Stimulated activated CD4-positive, alpha-beta T cell treated with anti-CD3 and anti-CD28 coated beads, Interleukin-12 subunit alpha, Interleukin-12 subunit beta, amount 100 ng/mL, for 4 hours (primary cell): ENCODE results near the gene ANAPC5.
"Not testable (repeated sequence)": the region's sequence is repeated elsewhere in the genome, so short reads cannot be mapped to it uniquely, and the experiment has no call there.

ENCODE experiments used
- DNase-seq: peaks from one replicate; pipeline ENCODE4 v3.0.0-alpha.2; 2020

The ANAPC5 gene

GRCh38 chr12:121351820-121352681 lies at the start of gene ANAPC5:
Gene ANAPC5 (minus strand): TSS chr12:121352411. CDS start chr12:121352340, 71 bp downstream.
- peak; percentile 80 for DNase-seq

GRCh38 chr12:121400332-121401139 lies 48.3 kb upstream of the ANAPC5 start:
- peak; percentile 52 for DNase-seq

DNA sequence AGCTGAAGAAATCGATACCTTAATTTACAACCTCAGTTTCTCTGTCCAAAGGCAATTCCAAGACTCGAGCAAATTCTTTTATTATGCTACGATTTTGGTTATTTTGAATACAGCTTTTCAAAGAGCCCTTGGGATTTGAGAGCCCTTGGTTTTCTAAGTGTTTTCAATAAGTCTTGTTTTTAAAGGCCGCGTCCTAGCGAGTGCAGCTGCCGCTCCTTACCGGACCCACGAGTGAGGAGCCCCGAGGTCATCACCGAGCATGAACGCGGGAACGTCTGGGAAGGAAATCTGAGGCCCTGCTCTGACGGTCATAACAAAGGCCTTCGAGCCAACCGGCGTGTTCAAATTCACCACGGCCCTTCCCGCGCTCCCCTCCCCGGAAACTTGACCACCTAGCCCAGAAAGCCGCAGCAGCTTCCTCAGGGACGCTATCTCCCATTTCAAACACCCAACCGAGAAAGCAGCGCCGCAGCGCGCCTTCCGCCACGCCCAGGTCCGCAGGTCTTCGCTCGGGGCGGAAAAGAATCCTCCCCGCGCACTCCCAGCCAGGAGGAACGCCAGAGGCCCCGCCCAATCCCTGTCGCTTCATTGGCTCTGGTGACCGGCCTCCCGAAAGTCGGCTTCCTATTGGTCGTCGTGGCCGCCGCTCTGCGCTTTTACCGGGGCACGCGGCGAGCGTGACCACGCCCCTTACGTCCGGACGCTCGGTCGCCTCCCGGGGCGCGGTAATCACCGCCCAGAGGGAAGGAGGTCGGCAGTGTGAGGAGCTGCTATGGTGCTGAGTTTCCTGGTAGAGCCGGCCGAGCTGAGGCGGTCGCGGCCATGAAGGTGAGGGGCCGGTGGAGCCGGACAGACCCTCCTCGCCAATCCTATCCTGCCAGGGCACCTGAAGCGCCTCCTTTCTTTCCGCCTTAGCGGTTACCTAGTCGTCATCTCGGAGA lies 47.5 kb upstream of the ANAPC5 start, which contains the start of gene RNF34:
Gene RNF34 (plus strand): TSS at position 728 of the 941 bp plus-strand sequence. CDS start 95 bp downstream, at position 823.
- DNase-seq, result peak; percentile 97

DNA sequence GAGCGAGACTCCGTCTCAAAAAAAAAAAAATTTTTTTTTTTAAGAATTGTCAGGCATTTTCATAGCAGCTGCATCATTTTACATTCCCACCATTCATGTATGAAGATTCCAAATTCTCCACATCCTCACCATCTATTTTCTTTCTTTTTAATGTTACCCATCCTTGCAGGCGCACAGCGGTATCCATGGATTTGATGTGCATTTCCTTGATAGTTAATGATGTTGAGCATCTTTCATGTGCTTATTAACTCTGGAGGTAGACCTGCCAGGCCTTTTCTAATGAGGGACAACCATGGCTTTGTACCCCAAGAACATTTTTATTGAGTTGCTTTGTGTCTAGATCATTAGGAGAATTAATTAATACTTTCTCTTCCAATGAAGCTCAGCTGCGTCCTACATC lies 46.1 kb upstream of the ANAPC5 start:
- DNase-seq, result no peak

GRCh38 chr12:121397521-121397920 lies 45.3 kb upstream of the ANAPC5 start:
- DNase-seq, result no peak

DNA sequence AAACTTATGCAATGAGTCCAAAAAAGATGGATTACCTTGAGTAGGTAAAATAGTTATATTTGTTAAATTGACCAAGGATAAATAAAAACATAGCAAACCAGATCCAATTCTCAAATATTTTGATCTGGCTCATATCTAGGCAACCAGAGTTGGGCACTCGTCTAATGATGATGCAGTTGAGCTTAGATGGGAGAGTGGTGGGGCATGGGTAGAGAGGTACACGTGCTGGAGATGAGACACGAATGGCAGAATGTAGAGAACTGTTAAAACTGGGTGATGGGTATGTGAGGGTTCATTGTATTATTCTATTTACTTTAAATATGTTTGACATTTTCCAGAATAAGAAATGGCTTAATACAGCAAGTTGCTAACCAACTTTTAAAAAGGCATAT lies 40.1 kb upstream of the ANAPC5 start:
- no peak for DNase-seq

DNA sequence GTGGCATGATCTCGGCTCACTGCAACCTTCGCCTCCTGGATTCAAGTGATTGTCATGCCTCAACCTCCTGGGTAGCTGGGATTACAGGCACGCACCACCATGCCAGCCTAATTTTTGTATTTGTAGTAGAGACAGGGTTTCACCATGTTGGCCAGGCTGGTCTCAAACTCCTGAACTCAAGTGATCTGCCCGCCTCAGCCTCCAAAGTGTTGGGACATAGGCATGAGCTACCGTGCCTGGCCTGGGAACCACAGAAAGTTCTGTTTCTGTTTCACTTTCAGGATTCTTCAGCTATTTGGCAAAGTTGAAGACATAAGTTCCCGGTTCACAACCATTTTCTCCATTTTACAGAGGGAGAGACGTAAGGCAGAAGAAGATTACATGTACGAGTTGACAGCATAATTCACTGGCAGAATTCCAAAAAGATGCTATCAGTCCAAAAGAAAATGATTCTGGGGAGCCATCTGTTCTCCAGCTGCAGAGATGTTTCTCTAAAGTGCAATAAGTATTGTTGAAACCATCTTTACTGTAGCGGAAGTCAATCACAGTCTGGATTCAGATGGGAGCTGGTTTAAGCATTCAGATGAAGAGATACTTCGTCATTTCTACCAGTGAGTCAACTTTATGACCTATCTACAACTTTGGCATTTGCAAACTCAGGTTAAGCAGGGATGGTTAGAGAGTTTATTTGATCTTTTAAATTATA lies 39.6 kb upstream of the ANAPC5 start:
- no peak for DNase-seq

- DNase-seq, result no peak
Measured at GRCh38 chr12:121390856-121391255, 38.6 kb upstream of the ANAPC5 start.

DNA sequence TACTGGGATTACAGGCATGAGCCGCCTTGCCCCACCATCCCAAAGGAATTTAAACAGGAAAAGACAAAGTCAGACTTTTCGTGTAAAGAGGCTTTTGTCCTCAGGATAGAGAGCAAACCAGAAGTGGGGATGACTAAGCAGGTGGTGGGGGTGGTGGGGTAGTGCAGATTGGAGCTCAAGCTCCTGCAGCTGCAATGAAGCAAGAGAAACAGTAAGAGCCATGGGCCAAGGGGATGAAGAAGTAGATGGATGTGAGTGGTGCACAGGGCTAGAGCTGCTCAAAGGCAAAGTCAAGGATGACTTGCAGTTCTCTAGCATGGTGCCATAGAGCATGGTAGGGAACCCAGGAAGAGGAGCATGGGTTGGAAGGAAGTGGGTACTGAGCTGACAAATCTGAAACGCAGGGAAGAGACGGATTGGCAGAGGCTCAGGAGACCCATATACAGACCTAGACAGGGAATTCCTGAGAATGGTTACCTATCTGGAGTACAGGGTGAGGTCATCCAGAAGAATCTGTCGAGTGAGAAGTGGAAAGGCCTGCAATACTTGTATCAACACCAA lies 36.3 kb upstream of the ANAPC5 start:
- DNase-seq, result no peak

- DNase-seq, result not testable (repeated sequence)
Measured at GRCh38 chr12:121384891-121385290, 32.7 kb upstream of the ANAPC5 start.

GRCh38 chr12:121383601-121384021 lies 31.4 kb upstream of the ANAPC5 start:
- no peak for DNase-seq

- no peak for DNase-seq
Measured at GRCh38 chr12:121379945-121380344, 27.7 kb upstream of the ANAPC5 start.

- DNase-seq, result no peak
Measured at GRCh38 chr12:121378736-121379135, 26.5 kb upstream of the ANAPC5 start.

DNA sequence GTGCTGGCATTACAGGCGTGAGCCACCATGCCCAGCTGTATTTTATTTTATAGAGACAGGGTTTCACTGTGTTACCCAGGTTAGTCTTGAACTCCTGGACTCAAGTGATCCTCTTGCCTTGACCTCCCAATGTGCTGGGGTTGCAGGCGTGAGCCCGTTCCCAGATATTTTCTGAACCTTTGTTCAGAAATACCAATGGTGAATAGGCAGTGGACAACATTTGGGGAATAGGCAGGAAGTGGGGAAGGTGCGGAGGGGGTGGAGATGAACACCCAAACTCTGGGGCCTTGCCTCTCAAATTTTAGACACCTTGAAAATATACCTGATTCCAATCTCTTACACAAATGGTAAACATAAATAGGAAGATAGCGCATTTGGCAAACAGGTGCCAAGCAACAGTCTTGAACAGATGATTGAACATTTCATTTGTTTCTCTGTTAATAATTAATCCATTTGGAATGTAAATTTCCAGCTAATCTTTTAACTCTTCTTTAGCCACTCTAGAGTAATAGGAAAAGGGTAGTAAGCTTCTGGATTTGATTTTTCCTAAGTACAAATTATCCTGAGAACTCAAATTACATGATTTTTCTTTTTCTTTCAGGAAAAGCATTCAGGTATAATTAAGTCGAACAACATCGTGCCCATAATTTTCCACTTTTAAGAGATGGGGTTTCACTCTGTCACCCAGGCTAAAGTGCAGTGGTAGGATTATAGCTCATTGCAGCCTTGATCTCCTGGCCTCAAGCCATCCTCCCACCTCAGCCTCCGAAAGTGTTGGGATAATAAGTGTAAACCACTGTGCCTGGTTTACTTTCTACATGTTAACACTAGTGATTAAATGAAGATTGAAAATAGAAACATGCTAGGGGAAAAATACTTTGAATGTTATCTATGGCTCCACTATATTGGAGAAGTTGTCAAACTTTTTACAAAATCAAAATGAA lies 24.8 kb upstream of the ANAPC5 start:
- no peak for DNase-seq

DNA sequence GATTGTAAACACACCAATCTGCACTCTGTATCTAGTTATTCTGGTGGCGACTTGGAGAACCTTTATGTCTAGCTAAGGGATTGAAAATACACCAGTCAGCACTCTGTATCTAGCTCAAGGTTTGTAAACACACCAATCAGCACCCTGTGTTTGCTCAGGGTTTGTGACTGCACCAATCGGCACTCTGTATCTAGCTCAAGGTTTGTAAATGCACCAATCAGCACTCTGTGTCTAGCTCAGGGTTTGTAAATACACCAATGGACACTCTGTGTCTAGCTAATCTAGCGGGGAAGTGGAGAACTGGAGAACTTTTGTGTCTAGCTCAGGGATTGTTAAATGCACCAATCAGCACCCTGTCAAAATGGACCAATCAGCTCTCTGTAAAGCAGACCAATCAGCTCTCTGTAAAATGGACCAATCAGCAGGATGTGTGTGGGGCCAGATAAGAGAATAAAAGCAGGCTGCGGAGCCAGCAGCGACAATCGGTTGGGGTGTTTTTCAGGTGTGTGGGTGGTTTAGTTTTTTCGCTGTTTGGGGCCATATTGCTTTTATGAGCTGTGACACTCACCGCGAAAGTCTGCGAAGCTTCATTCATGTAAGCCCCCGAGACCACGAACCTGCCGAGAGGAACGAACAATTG lies 22.9 kb upstream of the ANAPC5 start:
- DNase-seq, result not testable (repeated sequence)

GRCh38 chr12:121374336-121374735 lies 22.1 kb upstream of the ANAPC5 start:
- DNase-seq, result not testable (repeated sequence)

DNA sequence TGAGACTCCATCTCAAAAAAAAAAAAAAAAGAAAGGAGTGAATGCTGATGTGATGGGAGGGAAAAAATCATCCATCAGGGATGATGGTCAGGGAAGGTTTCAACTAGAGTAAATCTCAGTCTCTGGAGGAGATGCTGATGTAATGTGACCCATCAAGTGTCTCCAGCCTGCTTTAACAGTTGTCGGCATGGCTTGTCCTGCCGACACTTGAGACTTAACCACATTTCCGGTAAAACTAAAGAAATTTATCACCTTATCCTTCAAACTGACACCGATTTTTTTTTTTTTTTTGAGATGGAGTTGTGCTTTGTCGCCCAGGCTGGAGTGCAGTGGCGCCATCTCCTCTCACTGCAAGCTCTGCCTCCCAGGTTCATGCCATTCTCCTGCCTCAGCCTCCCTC lies 21.5 kb upstream of the ANAPC5 start:
- no peak for DNase-seq

- DNase-seq, result no peak
Measured at GRCh38 chr12:121371404-121371803, 19.2 kb upstream of the ANAPC5 start.

DNA sequence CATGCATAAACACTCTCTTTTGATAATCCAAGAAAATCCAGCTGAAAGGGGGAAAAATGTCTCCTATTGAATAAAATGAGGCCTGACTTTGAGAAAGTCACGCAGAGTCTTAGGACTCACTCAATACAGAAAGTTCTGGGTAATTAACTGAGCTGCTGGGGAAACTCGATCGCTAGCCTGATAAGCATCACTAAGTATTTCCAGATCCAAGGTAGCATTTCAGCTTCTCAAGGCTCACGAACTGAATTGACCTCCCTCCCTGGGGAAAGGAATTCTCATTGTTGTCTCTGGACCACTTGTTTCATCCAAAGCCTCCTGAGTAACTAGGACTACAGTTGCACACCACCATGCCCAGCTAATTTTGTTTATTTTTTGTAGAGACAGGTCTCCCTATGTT lies 13.8 kb upstream of the ANAPC5 start:
- DNase-seq, result no peak
